HepG2 (cell line): ENCODE measurements around the gene ZNF213.

Source experiments
- ISL2 ChIP-seq: sonication (generic); formaldehyde crosslinking; IDR thresholded peaks from 2 replicates; pipeline ENCODE4 v1.5.0; 2020; ENCODE audit warnings: missing genetic modification reagents
- NFYB ChIP-seq: sonication (generic); formaldehyde crosslinking; IDR thresholded peaks from 2 replicates; pipeline ENCODE4 v1.4.0; 2020; ENCODE audit warnings: missing genetic modification reagents
- RBM39 ChIP-seq: fragments of 200-400 bp; formaldehyde crosslinking; IDR thresholded peaks from one replicate; pipeline ENCODE4 v1.6.1; 2018; ENCODE audit warnings: antibody characterized with exemption, mild to moderate bottlenecking, low read depth, low read length; ENCODE audit not compliant: poor library complexity, severe bottlenecking
- SMAD1 ChIP-seq: sonication (generic); formaldehyde crosslinking; IDR thresholded peaks from 2 replicates; pipeline ENCODE4 v1.4.0; 2020; ENCODE audit warnings: missing genetic modification reagents, low read depth, mild to moderate bottlenecking, borderline replicate concordance
- ZNF333 ChIP-seq: sonication (generic); formaldehyde crosslinking; IDR thresholded peaks from 2 replicates; pipeline ENCODE4 v1.4.0; 2020; ENCODE audit warnings: mild to moderate bottlenecking, missing genetic modification reagents, borderline replicate concordance
- TF ChIP-seq, protein P1 (sequence below): IDR thresholded peaks from 2 replicates; pipeline ENCODE4 v1.6.1; 2012; ENCODE audit warnings: inconsistent platforms
- TF ChIP-seq, protein P2 (sequence below): sonication (generic); formaldehyde crosslinking; IDR thresholded peaks from 2 replicates; pipeline ENCODE4 v1.8.0; 2022; ENCODE audit warnings: missing genetic modification reagents, mild to moderate bottlenecking, inconsistent platforms, borderline replicate concordance
- TF ChIP-seq, protein P3 (sequence below): sonication (generic); formaldehyde crosslinking; IDR thresholded peaks from 2 replicates; pipeline ENCODE4 v1.4.0; 2020; ENCODE audit warnings: missing genetic modification reagents
- TF ChIP-seq, protein P4 (sequence below), 2 experiments: fragments of 450-650 bp in 1 of 2; sonication (generic) in 1 of 2; formaldehyde crosslinking; IDR thresholded peaks; 2 replicates each; pipeline versions ENCODE4 v1.5.0 to v1.8.0; 2020 to 2022; ENCODE audit warnings: mild to moderate bottlenecking in 1 of 2, missing genetic modification reagents in 1 of 2
- TF ChIP-seq, protein P5 (sequence below): sonication (generic); formaldehyde crosslinking; IDR thresholded peaks from 2 replicates; pipeline ENCODE4 v1.8.1; 2023; ENCODE audit warnings: mild to moderate bottlenecking, inconsistent platforms, moderate library complexity, missing genetic modification reagents, borderline replicate concordance

DNA sequence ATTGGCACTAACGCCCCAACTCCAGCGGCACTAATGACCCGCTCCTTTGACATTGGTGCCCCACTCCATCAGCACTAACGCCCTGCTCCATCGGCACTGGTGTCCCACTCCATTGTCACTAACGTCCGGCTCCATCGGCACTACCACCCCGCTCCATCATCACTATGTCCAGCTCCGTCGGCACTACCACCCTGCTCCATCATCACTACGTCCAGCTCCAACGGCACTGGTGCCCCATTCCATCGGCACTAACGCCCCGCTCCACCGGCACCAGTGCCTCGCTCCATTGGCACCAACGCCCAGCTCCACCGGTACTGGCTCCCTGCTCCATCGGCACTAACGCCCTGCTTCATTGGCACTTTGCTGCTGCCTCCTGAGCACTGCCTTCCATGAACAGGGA lies 7.5 kb downstream of the ZNF213 start:
- TF ChIP-seq, protein P1, sequence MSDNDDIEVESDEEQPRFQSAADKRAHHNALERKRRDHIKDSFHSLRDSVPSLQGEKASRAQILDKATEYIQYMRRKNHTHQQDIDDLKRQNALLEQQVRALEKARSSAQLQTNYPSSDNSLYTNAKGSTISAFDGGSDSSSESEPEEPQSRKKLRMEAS = no peak
- TF ChIP-seq, protein P2, sequence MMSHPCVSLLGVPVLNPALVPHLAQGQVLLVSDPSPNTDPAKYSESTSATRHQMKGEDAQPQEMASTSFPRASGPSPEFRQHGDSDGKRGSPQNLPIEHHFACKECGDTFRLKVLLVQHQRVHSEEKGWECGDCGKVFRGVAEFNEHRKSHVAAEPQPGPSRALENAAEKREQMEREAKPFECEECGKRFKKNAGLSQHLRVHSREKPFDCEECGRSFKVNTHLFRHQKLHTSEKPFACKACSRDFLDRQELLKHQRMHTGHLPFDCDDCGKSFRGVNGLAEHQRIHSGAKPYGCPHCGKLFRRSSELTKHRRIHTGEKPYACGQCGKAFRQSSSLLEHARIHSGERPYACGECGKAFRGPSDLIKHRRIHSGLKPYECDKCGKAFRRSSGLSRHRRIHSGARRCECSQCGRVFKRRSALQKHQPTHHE (CRISPR knock-in tag) = no peak
- TF ChIP-seq, protein P3, sequence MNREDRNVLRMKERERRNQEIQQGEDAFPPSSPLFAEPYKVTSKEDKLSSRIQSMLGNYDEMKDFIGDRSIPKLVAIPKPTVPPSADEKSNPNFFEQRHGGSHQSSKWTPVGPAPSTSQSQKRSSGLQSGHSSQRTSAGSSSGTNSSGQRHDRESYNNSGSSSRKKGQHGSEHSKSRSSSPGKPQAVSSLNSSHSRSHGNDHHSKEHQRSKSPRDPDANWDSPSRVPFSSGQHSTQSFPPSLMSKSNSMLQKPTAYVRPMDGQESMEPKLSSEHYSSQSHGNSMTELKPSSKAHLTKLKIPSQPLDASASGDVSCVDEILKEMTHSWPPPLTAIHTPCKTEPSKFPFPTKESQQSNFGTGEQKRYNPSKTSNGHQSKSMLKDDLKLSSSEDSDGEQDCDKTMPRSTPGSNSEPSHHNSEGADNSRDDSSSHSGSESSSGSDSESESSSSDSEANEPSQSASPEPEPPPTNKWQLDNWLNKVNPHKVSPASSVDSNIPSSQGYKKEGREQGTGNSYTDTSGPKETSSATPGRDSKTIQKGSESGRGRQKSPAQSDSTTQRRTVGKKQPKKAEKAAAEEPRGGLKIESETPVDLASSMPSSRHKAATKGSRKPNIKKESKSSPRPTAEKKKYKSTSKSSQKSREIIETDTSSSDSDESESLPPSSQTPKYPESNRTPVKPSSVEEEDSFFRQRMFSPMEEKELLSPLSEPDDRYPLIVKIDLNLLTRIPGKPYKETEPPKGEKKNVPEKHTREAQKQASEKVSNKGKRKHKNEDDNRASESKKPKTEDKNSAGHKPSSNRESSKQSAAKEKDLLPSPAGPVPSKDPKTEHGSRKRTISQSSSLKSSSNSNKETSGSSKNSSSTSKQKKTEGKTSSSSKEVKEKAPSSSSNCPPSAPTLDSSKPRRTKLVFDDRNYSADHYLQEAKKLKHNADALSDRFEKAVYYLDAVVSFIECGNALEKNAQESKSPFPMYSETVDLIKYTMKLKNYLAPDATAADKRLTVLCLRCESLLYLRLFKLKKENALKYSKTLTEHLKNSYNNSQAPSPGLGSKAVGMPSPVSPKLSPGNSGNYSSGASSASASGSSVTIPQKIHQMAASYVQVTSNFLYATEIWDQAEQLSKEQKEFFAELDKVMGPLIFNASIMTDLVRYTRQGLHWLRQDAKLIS (CRISPR knock-in tag) = no peak
- TF ChIP-seq ZNF333 (CRISPR knock-in tag) = no peak
- no peak for TF ChIP-seq ISL2 (CRISPR knock-in tag)
- TF ChIP-seq SMAD1 (CRISPR knock-in tag) = no peak
- no peak for TF ChIP-seq RBM39
- no peak for TF ChIP-seq NFYB (CRISPR knock-in tag)
- TF ChIP-seq, protein P4, sequence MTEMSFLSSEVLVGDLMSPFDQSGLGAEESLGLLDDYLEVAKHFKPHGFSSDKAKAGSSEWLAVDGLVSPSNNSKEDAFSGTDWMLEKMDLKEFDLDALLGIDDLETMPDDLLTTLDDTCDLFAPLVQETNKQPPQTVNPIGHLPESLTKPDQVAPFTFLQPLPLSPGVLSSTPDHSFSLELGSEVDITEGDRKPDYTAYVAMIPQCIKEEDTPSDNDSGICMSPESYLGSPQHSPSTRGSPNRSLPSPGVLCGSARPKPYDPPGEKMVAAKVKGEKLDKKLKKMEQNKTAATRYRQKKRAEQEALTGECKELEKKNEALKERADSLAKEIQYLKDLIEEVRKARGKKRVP (CRISPR knock-in tag; IDR thresholded peaks at IDR 0.05) = no peak
- TF ChIP-seq, protein P5, sequence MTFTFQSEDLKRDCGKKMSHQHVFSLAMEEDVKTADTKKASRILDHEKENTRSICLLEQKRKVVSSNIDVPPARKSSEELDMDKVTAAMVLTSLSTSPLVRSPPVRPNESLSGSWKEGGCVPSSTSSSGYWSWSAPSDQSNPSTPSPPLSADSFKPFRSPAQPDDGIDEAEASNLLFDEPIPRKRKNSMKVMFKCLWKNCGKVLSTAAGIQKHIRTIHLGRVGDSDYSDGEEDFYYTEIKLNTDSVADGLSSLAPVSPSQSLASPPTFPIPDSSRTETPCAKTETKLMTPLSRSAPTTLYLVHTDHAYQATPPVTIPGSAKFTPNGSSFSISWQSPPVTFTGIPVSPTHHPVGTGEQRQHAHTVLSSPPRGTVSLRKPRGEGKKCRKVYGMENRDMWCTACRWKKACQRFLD (CRISPR knock-in tag) = no peak
